A673 (cell line): ENCODE measurements around the gene ATP5F1D. TPM values are rescaled to one million over a fixed set of nuclear protein-coding genes. Genes with fewer than 3 reads are reported as not detected.

Experiments used
- BruUV-seq: library from RNA; stranded (reverse); fragments of 400-500 nt; replicated peaks from 2 replicates; lab custom pipeline; 2021; lab: Mats Ljungman, UMichigan
- CTCF ChIA-PET: fragments of 300-600 bp; sonication (Branson Sonifier 250); formaldehyde crosslinking; loops from one replicate; lab custom pipeline; 2022; ENCODE audit warnings: antibody characterized with exemption; lab: Charles Lee
- POLR2A ChIA-PET: fragments of 300-600 bp; sonication (Branson Sonifier 250); formaldehyde crosslinking; loops from one replicate; lab custom pipeline; 2022; ENCODE audit warnings: antibody characterized with exemption; ENCODE audit not compliant: low non-redundant PET; lab: Charles Lee
- DNase-seq: peaks from one replicate; pipeline ENCODE4 v3.0.0-alpha.2; 2015; ENCODE audit warnings: low spot score
- H3K27ac ChIP-seq: fragments of 200-600 bp; sonication (generic); 2 replicates; pipeline ENCODE4 v1.5.1; 2016; ENCODE audit warnings: mixed run types, low read depth, mild to moderate bottlenecking, mixed read lengths, antibody characterized with exemption, low read length; ENCODE audit not compliant: poor library complexity, severe bottlenecking
- H3K27me3 ChIP-seq: fragments of 200-600 bp; sonication (generic); replicated peaks from 2 replicates; pipeline ENCODE4 v1.6.1; 2017; ENCODE audit warnings: mixed run types, low read depth, mild to moderate bottlenecking, mixed read lengths, antibody characterized with exemption, low read length; ENCODE audit not compliant: insufficient read depth, poor library complexity
- H3K36me3 ChIP-seq: fragments of 200-600 bp; sonication (generic); 2 replicates; pipeline ENCODE4 v1.6.1; 2016; ENCODE audit warnings: mixed run types, mild to moderate bottlenecking, mixed read lengths, antibody characterized with exemption, low read length; ENCODE audit not compliant: insufficient read depth, poor library complexity, severe bottlenecking
- H3K4me1 ChIP-seq: fragments of 200-600 bp; sonication (generic); 2 replicates; pipeline ENCODE4 v1.6.1; 2017; ENCODE audit warnings: mixed run types, mild to moderate bottlenecking, mixed read lengths, antibody characterized with exemption, low read length; ENCODE audit not compliant: insufficient read depth, poor library complexity, severe bottlenecking
- H3K4me3 ChIP-seq: fragments of 200-600 bp; sonication (generic); 2 replicates; pipeline ENCODE4 v1.5.1; 2016; ENCODE audit warnings: low read depth, mixed run types, mild to moderate bottlenecking, mixed read lengths, low read length; ENCODE audit not compliant: poor library complexity, severe bottlenecking
- H3K9me3 ChIP-seq: fragments of 200-600 bp; sonication (generic); 2 replicates; pipeline ENCODE4 v1.6.1; 2016; ENCODE audit warnings: mixed run types, low read depth, mild to moderate bottlenecking, mixed read lengths, antibody characterized with exemption, low read length; ENCODE audit not compliant: poor library complexity, severe bottlenecking
- CTCF ChIP-seq: fragments of 300-800, 200-600 bp; sonication (generic); conservative IDR thresholded peaks from 2 replicates; pipeline ENCODE4 v1.5.1; 2017; ENCODE audit warnings: low read depth, mild to moderate bottlenecking, antibody characterized with exemption, low read length, moderate library complexity, mixed read lengths
- EZH2 ChIP-seq: fragments of 200-600 bp; sonication (generic); IDR thresholded peaks from 2 replicates; pipeline ENCODE4 v1.6.1; 2017; ENCODE audit warnings: borderline replicate concordance, low read depth, mild to moderate bottlenecking, mixed read lengths, antibody characterized with exemption, low read length; ENCODE audit not compliant: poor library complexity, severe bottlenecking
- intact Hi-C: fragments of 100-400 bp; cut with micrococcal nuclease; formaldehyde crosslinking; loops from one replicate; pipeline ENCODE4 v1.10.0; 2022; ENCODE audit not compliant: unreplicated experiment
- total RNA-seq: library from RNA; stranded (reverse); gene quantifications from 2 replicates; pipeline ENCODE4 v1.2.3, GENCODE V29; 2021

Gene ATP5F1D
- total RNA-seq, 1 experiment from 2014 or later, result 237 TPM

GRCh38 chr19:1284293-1284978 lies 42.9 kb downstream of the ATP5F1D start:
- no peak for TF ChIP-seq EZH2
- no peak for TF ChIP-seq CTCF
- DNase-seq, result no peak
- Histone ChIP-seq H3K4me3 (no peak overlapping the region), H3K27me3 (peaks cover 33% of the 10 kb centered on the region), H3K9me3 (no peaks in the 10 kb centered on the region), H3K27ac (no peak overlapping the region), H3K4me1 (peaks cover 7% of the 10 kb centered on the region), H3K36me3 (peaks cover 2% of the 10 kb centered on the region)
- ChIA-PET POLR2A (no interaction called here), CTCF (no interaction called here)
- no TSS peak for BruUV-seq
- intact Hi-C loops, result no loop called here

GRCh38 chr19:1284979-1285736 lies 43.6 kb downstream of the ATP5F1D start:
- intact Hi-C loops, result no loop called here
- Histone ChIP-seq H3K36me3 (no peaks in the 10 kb centered on the region), H3K27me3 (peaks cover 33% of the 10 kb centered on the region), H3K4me1 (peaks cover 7% of the 10 kb centered on the region), H3K4me3 (peak overlapping the region; percentile 15), H3K27ac (no peak overlapping the region), H3K9me3 (no peaks in the 10 kb centered on the region)
- POLR2A ChIA-PET, result no interaction called here
- BruUV-seq, result no TSS peak
- DNase-seq, result no peak
- TF ChIP-seq CTCF (no peak), EZH2 (peak; percentile 53)
- CTCF ChIA-PET, result no interaction called here

GRCh38 chr19:1285737-1286360 lies 44.3 kb downstream of the ATP5F1D start, which contains the start of gene EFNA2:
TSS of gene EFNA2 (plus strand) at chr19:1285873. CDS start at chr19:1286169, 296 bp downstream.
- H3K36me3 ChIP-seq, result no peaks in the 10 kb centered on the region
- BruUV-seq, result no TSS peak
- H3K4me1 ChIP-seq, result peaks cover 7% of the 10 kb centered on the region
- CTCF ChIA-PET, result no interaction called here
- TF ChIP-seq CTCF (no peak), EZH2 (no peak)
- peak within 1 kb of the TSS; percentile 41 for H3K4me3 ChIP-seq
- DNase-seq, result no peak
- no peak within 1 kb of the TSS for H3K27ac ChIP-seq
- POLR2A ChIA-PET, result no interaction called here
- peaks cover 33% of the 10 kb centered on the region for H3K27me3 ChIP-seq
- intact Hi-C loops, result no loop called here
- no peaks in the 10 kb centered on the region for H3K9me3 ChIP-seq
